GM12891 (cell line): Measurements from ENCODE around the gene INSYN2B.

Source experiments
- POLR2A ChIP-seq: IDR thresholded peaks from 2 replicates; pipeline ENCODE4 v1.6.1; 2011; ENCODE audit warnings: low read depth, low read length, control low read depth
- POLR2AphosphoS5 ChIP-seq: IDR thresholded peaks from 2 replicates; pipeline ENCODE4 v1.6.1; 2011; ENCODE audit warnings: low read depth, low read length, control low read depth
- TAF1 ChIP-seq: IDR thresholded peaks from 2 replicates; pipeline ENCODE4 v1.6.1; 2011; ENCODE audit warnings: low read depth, low read length, control low read depth

- TF ChIP-seq POLR2AphosphoS5, result no peak
- no peak for TF ChIP-seq POLR2A
- no peak for TF ChIP-seq TAF1
Observed at GRCh38 chr5:169860585-169860984, 119.7 kb downstream of the INSYN2B start.
